CD4-positive, alpha-beta T cell treated with Interleukin-4 for 1 hour (primary cell): Measurements from ENCODE around the gene STKLD1.
"Not testable (repeated sequence)": the region's sequence is repeated elsewhere in the genome, so short reads cannot be mapped to it uniquely, and the experiment has no call there.

Source experiments
- DNase-seq, 2 donors: peaks; one replicate each; pipeline ENCODE4 v3.0.0-alpha.2; 2020 to 2022

STKLD1 gene

GRCh38 chr9:133375724-133376654, at the start of gene STKLD1, which contains the start of gene SURF4:
TSS of gene STKLD1 (plus strand) at chr9:133376366. CDS start at chr9:133376474, 108 bp downstream.
TSS of gene SURF4 (minus strand) at chr9:133376060. CDS start at chr9:133375969, 91 bp downstream.
- peak; percentile 94 to 95 for DNase-seq

DNA sequence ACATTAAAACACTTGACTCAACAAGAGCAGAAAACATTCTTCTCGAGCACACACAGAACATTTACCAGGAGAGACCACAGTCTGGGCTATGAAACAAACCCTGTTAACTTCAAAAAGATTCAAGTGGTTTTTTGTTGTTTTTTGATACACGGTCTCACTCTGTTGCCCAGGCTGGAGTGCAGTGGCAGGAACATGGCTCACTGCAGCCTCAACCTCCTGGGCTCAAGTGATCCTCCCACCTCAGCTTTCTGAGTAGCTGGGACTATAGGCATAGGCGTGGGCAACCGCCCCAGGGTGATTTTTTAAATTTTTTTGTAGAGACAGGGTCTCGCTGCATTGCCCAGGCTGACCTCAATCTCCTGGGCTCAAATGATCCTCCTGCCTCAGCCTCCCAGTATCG, 49.1 kb upstream of the STKLD1 start:
- DNase-seq = not testable (repeated sequence)

DNA sequence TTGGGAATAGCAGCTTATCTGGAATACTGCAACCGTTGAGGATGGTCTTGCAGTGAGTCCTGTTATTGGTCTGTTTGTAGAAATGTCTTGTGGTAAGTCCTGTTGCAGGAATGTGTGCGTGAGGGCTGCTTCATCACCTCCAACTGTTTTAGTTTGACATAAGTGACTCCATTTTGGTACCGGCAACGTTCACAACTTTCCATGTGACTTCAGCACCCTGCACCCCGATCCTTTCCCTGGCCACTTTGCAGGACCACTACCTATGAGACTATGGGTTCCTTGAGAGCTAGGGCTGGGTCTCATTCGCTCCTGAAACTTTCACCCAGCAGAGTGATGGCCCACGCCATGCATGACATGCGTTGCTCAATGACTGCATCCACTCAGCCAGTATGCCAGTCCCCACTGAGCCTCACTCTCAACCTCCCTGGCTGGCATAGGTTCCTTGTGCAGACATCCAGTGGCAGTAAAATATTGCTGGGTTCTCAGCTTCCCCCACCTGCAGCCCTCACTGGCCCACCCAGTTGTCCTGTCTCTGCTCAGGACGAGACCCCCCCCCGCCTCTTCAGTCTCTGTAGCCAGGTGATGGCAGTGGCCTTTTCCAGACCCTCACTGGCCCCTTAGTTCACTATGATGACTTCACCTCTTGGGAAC, 48.2 kb upstream of the STKLD1 start:
- no peak for DNase-seq

DNA sequence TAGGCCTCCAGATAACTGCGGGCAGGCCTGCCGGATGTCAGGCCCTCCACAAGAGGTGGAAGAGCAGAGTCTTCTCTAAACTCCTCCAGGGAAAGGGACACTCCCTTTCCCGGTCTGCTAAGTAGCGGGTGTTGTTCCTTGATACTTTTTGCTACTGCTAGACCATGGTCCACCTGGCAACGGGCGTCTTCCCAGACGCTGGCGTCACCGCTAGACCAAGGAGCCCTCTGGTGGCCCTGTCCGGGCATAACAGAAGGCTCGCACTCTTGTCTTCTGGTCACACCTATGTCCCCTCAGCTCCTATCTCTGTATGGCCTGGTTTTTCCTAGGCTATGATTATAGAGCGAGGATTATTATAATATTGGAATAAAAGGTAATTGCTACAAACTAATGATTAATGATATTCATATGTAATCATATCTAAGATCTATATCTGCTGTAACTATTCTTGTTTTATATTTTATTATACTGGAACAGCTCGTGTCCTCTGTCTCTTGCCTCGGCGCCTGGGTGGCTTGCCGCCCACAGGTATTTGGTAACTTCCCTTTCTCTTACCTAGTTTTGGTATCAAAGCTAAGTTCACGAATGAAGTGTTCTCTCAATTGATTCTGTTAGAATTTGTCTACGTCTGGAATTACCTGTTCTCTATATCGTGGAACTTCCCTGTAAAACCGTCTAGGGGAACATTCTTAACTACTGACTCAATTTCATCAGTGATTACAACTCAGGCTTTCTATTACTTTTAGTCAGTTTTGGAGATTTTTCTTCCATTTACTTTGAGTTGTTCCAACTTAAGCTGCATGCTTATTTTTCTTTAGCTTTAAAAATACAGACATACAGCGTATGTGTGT, 46.6 kb upstream of the STKLD1 start:
- DNase-seq = not testable (repeated sequence)

GRCh38 chr9:133331221-133331620, 44.9 kb upstream of the STKLD1 start:
- DNase-seq = no peak

- DNase-seq = no peak
These were observed 44.4 kb upstream of the STKLD1 start for GRCh38 chr9:133331641-133332380.

DNA sequence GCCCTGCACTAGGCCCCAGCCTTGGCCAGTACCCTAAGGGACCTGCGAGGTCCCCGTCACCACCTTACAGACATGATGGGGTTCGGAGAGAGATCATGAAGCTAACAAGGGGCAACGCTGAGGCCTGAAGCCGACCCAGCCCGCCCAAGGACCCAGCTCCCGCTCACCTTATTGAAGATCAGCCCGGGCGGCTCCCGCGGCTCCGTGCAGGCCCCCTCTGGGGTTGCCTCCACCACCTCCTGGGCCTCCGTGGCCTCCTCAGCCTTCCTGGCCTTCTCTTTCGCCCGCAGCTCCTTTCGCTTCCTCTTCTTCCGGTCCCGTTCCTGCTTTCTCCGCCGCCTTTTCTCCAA, 43.8 kb upstream of the STKLD1 start:
- no peak for DNase-seq

- no peak for DNase-seq
These were observed 43.2 kb upstream of the STKLD1 start for GRCh38 chr9:133333011-133333410.

DNA sequence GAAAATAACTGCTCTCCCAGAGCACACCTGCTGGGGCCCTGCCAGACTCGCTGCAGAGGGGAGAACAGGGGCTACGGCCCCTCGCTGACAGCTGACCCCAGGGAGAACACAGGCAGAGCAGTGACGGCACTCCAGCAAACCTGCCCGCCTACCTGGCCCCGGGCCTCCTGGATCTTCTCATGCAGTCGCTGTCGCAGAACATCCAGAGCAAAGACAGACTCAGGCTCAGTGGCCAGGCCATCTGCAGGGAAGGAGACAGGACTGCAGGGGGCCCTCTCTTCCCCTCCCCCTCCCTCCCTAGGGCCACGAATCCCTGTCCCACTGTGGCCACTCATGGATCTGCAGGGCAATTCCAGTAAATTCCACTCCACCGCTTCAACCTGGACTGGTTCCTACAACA, 42.6 kb upstream of the STKLD1 start:
- DNase-seq = no peak

GRCh38 chr9:133334161-133334560, 42.0 kb upstream of the STKLD1 start:
- no peak for DNase-seq

- not testable (repeated sequence) for DNase-seq
These were observed 41.3 kb upstream of the STKLD1 start for GRCh38 chr9:133334888-133335287.

DNA sequence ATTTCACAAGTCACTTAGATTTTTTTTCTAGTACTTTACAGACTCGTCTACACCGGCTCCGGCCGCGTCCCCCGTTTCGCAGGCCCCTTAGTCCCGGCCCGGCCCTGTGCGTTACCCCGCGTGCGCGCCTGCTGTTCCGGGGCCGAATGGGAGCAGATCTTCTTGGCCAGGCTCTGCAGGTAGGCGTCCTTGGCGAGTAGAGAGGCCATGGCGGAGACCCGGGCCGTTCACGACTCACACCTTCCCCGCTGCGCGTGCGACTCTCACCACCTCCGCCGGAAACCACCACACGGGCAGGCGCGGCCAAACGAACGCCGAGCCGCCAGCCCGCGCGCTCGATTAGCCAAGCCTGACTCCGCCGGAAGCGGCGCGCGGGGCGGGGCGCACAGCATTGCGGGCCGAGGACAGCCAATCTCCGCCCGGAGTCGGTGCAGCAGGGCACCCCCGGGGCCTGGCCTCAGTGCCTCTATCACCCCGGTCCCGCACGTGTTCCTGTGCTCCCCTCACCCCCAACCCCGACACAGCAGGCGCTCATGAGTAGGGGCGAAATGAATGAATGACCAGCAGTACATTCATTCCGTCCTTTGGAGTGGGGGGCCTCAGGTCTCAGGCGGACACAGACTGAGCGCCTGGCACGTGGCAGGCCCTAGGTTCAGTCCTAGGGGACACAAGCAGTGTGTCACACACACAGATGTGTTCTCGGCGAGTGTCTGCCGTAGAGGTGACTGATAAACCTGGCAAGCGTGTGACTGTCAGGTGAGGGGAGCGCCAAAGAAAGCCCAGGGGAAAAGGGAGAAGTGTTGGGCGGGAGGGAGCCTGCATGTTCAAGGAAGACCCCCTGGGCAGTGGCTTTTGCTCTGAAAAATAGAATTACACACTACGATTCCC, 40.0 kb upstream of the STKLD1 start, which contains the start of gene SURF6:
Gene SURF6 (minus strand): TSS at position 265 of the 888 bp plus-strand sequence. CDS start 56 bp downstream, at position 209.
- peak; percentile 91 to 94 for DNase-seq

DNA sequence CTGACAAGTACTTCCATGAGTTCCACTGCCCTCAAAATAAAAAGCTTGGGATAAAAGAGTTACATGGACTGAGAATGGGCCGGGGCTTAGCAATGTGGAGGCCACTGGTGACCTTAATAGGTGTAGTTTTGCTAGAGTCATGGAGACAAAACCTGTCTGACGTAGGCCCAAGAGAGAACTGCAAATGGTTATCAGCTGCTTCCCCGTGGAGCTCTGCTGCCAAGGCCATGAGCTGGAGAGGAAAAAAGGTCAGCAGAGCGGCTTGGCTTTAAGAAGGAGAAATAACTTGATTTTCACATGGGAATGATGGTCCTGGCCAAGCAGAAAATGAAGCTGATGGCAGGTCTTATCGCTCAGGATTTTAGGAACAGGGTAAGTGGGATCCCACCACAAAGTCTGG, 36.5 kb upstream of the STKLD1 start:
- no peak for DNase-seq

- no peak for DNase-seq
These were observed 35.9 kb upstream of the STKLD1 start for GRCh38 chr9:133340256-133340655.

DNA sequence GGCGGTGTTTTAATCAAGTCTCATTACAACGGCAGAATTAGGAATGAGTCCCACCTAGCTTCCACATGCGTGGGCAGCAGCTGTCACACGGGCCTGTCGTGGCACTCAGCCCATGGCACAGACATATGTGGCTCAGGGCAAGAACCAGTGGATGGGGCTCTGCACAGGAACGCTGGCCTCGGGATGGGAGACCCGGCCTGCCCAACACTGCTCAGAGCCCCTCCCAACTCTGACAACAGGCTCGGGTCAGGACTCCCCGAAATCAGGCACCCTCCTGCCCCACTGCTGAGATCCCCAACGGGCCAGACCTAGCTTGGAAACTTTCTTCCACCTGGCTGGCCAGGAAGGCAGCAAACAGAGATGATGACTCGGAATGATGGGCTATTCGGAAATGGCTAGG, 35.2 kb upstream of the STKLD1 start:
- no peak for DNase-seq

GRCh38 chr9:133341369-133342068, 34.6 kb upstream of the STKLD1 start:
- peak in 1 of 2 donors; percentile 47 for DNase-seq

GRCh38 chr9:133342069-133342406, 34.1 kb upstream of the STKLD1 start:
- no peak for DNase-seq

DNA sequence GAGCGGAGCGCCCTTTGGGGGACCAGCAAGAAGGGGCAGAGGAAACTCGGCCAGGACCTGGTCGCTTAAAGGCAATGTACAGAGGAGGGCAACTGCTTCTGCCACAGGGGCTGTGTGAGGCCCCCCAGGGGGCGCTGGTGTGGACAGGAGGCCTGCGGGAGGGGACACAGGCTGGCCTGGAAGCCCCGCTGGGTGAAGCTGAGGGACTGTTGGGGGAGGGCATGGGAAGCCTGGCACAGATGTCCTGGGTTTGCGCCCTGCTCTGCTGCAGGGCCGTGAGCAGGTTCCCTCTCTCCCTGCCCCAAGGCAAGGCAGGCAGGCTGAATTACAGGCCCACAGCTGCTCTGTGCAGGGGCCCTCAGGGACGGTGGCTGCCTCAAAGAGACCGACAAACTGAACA, 33.6 kb upstream of the STKLD1 start:
- no peak for DNase-seq

GRCh38 chr9:133344071-133344470, 32.1 kb upstream of the STKLD1 start:
- no peak for DNase-seq

- DNase-seq = no peak
These were observed 31.2 kb upstream of the STKLD1 start for GRCh38 chr9:133344979-133345378.

DNA sequence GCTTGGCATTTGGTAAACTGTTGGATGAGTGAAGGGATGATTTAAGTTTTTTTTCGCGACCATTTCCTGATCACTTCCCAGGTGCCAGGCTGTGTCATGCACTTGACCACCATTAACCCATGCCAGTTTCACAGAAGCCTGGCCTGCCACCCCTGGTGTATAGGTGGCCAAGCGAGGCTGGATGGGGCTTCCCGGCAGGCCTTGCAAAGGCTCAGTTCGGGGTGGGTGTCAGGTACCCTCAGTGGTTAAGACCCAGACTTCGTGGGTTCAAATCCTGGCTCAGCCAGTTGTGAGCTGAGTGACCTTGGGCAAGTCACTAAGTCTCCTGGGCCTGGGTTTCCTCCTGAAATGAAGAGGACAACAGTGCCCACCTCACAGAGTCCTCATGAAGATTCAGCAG, 30.6 kb upstream of the STKLD1 start:
- no peak for DNase-seq
